GF-D8 (cell line): Measurements from ENCODE around the gene PPEF1.
"Not testable (repeated sequence)": the region's sequence is repeated elsewhere in the genome, so short reads cannot be mapped to it uniquely, and the experiment has no call there.

Experiments used
- DNase-seq: peaks from one replicate; lab custom pipeline; 2025; lab: John Stamatoyannopoulos, UW

PPEF1 gene

GRCh38 chrX:18793601-18794089 is 86.2 kb downstream of the PPEF1 start:
- DNase-seq = no peak

GRCh38 chrX:18797141-18797540 is 89.7 kb downstream of the PPEF1 start:
- no peak for DNase-seq

- DNase-seq = no peak
Observed at GRCh38 chrX:18799911-18800310, 92.5 kb downstream of the PPEF1 start.

GRCh38 chrX:18809641-18810040 is 102.2 kb downstream of the PPEF1 start:
- no peak for DNase-seq

DNA sequence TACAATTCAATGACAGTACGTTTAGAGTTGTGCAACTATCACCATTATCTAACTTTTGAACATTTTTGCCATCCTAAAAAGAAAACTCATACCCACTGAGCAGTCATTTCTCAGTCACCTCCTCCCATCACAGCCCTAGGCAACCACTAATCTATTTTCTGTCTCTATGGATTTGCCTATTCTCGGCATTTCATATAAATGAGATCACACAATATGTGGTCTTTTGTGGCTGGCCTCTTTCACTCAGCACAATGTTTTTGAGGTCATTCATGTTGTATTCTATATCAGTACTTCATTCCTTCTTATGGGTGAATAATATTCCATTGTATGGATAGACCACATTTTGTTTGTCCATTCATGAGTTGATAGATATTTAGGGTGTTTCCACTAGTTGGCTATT is 103.0 kb downstream of the PPEF1 start:
- no peak for DNase-seq

- DNase-seq = no peak
Observed at GRCh38 chrX:18825375-18825774, 117.9 kb downstream of the PPEF1 start.

DNA sequence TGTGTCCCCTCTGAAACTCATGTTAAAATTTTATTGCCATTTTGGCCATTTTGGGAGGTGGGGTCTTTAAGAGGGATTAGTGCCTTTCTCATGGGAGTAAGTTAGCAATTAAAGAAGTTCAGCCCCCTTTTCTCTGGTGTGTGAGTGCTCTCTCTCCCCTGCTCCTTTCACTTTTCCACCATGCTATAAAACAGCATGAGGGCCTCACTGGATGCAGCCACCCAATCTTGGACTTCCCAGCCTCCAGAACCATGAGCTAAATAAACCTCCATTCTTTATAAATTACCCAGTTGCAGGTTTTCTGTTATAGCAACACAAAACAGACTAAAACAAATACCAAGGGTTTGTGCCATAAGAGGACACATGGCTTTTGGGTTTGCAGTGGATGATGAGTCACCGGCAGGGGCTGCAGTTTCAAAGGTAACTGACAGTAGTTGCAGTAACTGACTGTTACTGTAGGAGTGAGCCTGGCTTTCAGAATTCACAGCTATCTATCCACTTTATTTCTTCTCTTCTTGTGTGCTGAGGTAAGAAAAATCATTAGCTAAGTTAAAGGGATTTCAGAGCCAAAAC is 121.5 kb downstream of the PPEF1 start:
- no peak for DNase-seq

- DNase-seq = no peak
Observed at GRCh38 chrX:18833071-18833731, 125.8 kb downstream of the PPEF1 start.

DNA sequence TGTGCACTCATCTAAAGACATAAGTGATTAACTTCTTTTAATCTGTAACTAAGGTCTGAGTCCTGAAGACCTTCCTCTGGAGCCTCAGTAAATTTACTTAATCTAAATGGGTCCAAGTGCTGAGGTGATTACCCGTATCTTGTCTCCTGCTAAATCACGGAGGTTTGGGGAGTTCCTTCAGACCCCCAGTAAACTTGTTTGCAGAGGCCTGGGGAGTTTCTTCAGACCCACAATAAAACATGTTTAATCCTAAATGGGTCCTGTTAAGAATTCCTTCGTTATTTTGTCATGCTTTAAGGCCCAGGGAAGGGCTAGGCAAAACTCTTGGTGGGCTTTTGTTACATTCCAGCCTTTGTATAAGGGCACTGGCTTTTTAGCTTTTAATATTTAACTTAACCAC is 140.5 kb downstream of the PPEF1 start:
- not testable (repeated sequence) for DNase-seq

DNA sequence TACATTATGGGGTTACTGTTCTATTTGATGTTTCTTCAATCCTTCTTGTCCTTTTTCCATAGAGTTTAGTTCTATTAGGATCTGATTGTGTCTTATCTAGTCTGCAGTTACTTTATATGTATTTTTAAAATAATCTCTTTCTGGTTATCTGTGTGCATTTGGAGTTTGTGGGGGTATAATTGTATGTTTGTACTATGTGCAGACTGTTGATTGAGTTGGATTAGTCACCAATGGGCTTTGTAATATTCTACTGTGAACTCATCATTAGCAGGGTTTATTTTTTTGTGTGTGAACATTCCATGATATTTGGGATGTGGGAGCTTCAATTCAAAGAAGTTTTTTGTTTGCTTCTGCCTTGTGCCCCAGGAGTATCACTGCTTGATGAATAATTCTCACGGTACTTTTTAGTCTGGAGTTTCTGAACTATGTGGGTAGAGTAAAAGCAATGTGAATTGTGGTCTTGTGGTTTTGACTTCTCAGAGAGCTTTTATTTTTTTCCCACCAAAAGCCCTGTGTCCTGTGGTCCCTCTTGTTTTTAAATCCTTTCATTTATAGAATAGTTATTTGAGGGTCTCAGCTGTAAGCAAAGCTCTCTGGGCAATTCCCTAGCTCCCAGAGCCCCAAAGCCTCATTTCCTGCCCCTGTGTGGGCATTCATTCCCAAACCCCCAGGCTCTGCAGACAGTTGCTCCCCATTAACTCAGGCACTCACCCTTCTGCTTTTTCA is 148.6 kb downstream of the PPEF1 start:
- DNase-seq = no peak

DNA sequence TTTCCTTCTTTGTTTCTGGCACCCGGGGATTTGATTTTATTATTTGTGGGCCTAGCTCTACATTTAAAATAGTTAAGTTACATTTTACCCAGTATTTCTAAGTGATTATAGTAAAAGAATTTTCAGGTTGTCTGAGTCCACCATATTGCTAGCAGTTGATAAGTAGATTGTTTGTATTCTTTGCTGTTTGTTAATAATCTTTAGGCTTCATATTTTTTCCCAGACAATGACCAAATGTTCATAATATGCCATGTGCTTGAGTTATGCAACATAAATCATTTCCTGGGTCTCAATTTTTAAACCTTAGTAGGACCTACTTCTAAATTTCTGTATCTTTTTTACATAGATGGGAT is 149.2 kb downstream of the PPEF1 start:
- no peak for DNase-seq

GRCh38 chrX:18861511-18861910 is 154.1 kb downstream of the PPEF1 start:
- no peak for DNase-seq

DNA sequence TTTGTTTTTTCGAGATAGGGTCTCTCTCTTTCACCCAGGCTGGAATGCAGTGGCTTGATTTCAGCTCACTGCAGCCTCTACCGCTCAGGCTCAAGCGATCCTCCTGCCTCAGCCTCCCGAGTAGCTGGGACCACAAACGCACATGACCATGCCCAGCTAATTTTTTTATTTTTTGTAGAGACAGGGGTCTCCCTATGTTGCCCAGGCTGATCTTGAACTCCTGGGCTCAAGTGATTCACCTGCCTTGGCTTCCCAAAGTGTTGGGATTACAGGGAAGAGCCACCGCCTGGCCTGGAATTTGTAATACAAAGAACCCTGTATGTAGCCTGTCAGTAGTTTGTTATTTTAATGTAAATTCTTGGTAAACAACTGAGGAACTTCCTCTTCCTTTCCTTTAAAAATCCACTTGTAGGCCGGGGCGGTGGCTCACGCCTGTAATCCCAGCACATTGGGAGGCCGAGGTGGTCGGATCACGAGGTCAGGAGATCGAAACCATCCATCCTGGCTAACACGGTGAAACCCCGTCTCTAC is 157.0 kb downstream of the PPEF1 start:
- DNase-seq = no peak

GRCh38 chrX:18871161-18871890 is 163.9 kb downstream of the PPEF1 start:
- no peak for DNase-seq

DNA sequence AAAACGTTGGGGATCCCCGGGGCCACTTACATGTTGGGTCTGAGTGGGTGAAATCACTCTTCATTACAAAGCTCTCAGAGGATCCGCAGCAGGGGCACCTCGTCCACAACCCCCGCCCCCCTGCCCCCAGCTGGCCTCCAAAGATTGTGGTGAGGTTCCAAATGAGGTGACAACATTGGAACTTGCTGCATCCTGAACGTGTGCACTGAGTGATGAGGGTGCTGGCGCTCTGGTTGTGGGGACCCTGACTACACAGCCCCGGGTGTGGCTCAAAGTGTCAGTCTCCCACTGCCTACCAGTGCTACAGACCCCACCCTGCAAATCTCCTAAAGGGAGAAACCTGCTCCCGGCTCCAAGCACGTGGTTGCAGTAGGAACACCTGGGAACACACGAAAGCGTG is 164.5 kb downstream of the PPEF1 start:
- no peak for DNase-seq

DNA sequence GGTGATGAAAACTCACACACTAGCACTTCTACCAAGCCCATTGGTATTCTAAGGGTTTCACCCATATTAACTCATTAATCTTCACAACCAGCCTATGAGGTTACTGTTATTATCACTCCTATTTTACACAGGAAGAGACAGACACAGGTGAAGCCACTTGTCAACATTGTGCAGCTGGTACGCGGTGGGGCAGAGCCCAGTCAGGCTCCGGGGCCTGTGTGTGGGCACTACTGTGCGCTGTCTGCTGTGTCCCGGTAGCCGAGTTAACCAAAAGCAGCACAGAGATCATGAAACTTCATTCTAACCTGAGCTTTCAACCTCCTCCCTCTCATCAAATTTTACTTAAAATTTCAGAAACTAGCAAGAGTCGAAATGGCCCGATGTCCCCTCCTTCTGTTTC is 165.2 kb downstream of the PPEF1 start:
- DNase-seq = no peak

GRCh38 chrX:18873189-18873791 is 165.8 kb downstream of the PPEF1 start:
- no peak for DNase-seq

DNA sequence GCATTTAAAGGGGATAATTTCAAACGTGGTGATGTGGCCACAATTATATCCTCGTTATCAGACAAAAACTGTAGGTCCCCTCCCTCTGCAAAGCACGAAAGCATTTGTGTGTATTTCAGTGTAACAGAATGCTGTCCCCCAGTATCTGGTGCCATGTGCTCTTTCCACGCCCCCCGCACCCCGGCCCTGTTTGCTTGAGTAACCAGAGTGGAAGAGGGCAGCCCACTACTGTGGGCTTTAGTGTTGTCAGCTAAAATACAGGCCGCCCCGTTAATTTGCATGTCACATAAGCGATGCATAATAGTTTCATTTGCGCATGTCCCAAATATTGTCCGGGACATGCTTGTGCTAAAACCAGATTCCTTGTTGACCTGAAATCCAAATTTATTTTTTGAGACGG is 166.4 kb downstream of the PPEF1 start:
- DNase-seq = no peak

GRCh38 chrX:18874560-18875255 is 167.3 kb downstream of the PPEF1 start:
- no peak for DNase-seq

DNA sequence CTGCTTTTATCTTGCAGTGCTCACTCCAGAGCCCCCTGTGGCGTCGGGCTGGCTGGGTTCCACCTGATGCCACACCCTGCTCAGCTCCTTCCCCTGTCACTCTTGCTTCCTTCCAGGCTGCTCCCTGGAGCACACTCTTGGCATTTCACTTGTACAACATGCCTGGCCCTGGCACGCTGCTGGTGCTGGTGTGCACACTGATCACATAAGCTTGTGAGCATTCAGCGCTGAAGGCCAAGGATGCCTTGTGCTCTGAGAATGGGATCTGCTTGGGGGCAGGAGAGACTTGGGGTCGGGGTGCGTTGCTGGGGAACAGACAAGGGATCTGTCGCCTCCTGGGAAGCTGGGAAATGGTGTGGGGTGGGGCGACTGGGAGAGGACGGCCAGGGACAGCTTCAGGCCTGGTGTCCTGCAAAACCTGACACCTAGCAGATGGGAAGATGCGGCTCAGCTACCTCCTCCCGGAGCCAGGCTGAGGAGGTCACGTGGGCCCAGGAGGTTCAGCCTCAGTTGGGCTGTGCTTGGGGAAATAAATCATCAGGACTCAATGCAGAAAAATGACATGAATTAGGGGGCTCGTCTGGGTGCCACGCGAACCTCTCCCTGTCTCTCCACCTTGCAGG is 167.9 kb downstream of the PPEF1 start:
- no peak for DNase-seq

DNA sequence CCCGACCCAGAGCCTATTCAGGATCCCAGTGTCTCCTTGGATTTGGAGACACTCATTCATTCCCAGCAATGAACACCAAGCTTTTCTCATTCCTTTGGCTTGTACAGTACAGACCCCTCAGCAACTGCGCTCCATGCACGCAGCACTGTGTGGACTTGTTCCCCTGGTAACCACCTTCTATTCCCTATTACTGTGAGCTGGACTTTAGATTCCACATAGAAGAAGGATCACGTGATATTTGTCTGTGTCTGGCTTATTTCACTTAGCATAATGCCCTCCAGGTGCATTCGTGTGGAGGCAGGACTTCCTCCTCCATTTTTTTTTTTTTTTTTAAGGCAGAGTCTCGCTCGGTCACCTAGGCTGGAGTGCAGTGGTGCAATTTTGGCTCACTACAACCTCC is 170.0 kb downstream of the PPEF1 start:
- no peak for DNase-seq
